Activated T-cell treated with anti-CD3 and anti-CD28 coated beads, Interleukin-2, amount 50 U/mL, for 72 hours (primary cell): ENCODE measurements around the gene SPAG6. TPM values are rescaled to one million over a fixed set of nuclear protein-coding genes. Genes with fewer than 3 reads are reported as not detected.

ENCODE experiments used
- ATAC-seq, 2 donors: fragments of 150-1000 bp; cut with Tn5 transposase; replicated peaks in 1 of 2; 2 replicates each; pipeline ENCODE4 v1.10.0; 2021; ENCODE audit warnings: moderate library complexity in 2 of 2, mild to moderate bottlenecking in 1 of 2
- DNase-seq, 2 donors: peaks; one replicate each; pipeline ENCODE4 v3.0.0; 2021 to 2022; ENCODE audit warnings: mixed read lengths in 1 of 2
- H3K27ac Mint-ChIP-seq: one replicate; pipeline ENCODE4 v1.8.0; 2022; ENCODE audit warnings: mild to moderate bottlenecking, moderate library complexity, mixed read lengths
- H3K27me3 Mint-ChIP-seq: one replicate; pipeline ENCODE4 v1.8.0; 2022; ENCODE audit warnings: low read depth, mixed read lengths
- H3K36me3 Mint-ChIP-seq, 2 donors: one replicate each; pipeline ENCODE4 v1.8.0; 2022; ENCODE audit warnings: mixed read lengths in 2 of 2, mild to moderate bottlenecking in 1 of 2; ENCODE audit not compliant: insufficient read depth in 2 of 2
- H3K4me1 Mint-ChIP-seq: one replicate; pipeline ENCODE4 v1.8.0; 2022; ENCODE audit warnings: low read depth, mixed read lengths
- H3K4me3 Mint-ChIP-seq, 2 donors: one replicate each; pipeline ENCODE4 v1.8.0; 2022; ENCODE audit warnings: mild to moderate bottlenecking in 2 of 2, mixed read lengths in 2 of 2, moderate library complexity in 2 of 2
- H3K9me3 Mint-ChIP-seq, 2 donors: one replicate each; pipeline ENCODE4 v1.8.0; 2022; ENCODE audit warnings: mixed read lengths in 2 of 2
- total RNA-seq, 2 donors: library from RNA; stranded (reverse); gene quantifications; one replicate each; pipeline ENCODE4 v1.2.3, GENCODE V29; 2022

SPAG6 gene
- total RNA-seq, 2 donors from 2014 or later: 0.37 to 0.38 TPM

- Mint-ChIP-seq H3K27ac (peak overlapping the region; percentile 72), H3K27me3 (peaks cover 30% of the 10 kb centered on the region), H3K4me1 (peaks cover 42% of the 10 kb centered on the region), H3K9me3 (no peaks in the 10 kb centered on the region), H3K36me3 (peaks cover 16 to 29% of the 10 kb centered on the region in 2 donors), H3K4me3 (peak overlapping the region; percentile 89 to 94)
- DNase-seq (peak; percentile 80 to 82), ATAC-seq (peak; percentile 55 to 62)
Observed at GRCh38 chr10:22325272-22326144, 19.8 kb upstream of the SPAG6 start.

GRCh38 chr10:22326145-22326702, 19.1 kb upstream of the SPAG6 start:
- H3K4me1 Mint-ChIP-seq: peaks cover 42% of the 10 kb centered on the region
- peak overlapping the region; percentile 54 for H3K27ac Mint-ChIP-seq

GRCh38 chr10:22329150-22329549, 16.1 kb upstream of the SPAG6 start:
- H3K4me3 Mint-ChIP-seq: no peak overlapping the region
- H3K9me3 Mint-ChIP-seq: no peaks in the 10 kb centered on the region
- H3K4me1 Mint-ChIP-seq: peaks cover 38% of the 10 kb centered on the region
- H3K36me3 Mint-ChIP-seq: peaks cover 17 to 32% of the 10 kb centered on the region in 2 donors
- no peak overlapping the region for H3K27ac Mint-ChIP-seq
- DNase-seq (no peak), ATAC-seq (no peak)
- peaks cover 25% of the 10 kb centered on the region for H3K27me3 Mint-ChIP-seq

More at GRCh38 chr10:22326145-22326702, 19.1 kb upstream of the SPAG6 start:
- peaks cover 30% of the 10 kb centered on the region for H3K27me3 Mint-ChIP-seq
- DNase-seq: no peak
- no peaks in the 10 kb centered on the region for H3K9me3 Mint-ChIP-seq
- H3K4me3 Mint-ChIP-seq: peak overlapping the region; percentile 76 to 83
- peaks cover 16 to 29% of the 10 kb centered on the region in 2 donors for H3K36me3 Mint-ChIP-seq
- no peak for ATAC-seq

- Mint-ChIP-seq H3K4me3 (peak overlapping the region in 1 of 2 donors; percentile 95), H3K9me3 (no peaks in the 10 kb centered on the region), H3K27me3 (peaks cover 22% of the 10 kb centered on the region), H3K27ac (peak overlapping the region; percentile 86), H3K36me3 (peaks cover 10 to 24% of the 10 kb centered on the region in 2 donors), H3K4me1 (peaks cover 32% of the 10 kb centered on the region)
- DNase-seq (no peak), ATAC-seq (no peak)
Observed at GRCh38 chr10:22332116-22332692, 13.1 kb upstream of the SPAG6 start.

- ATAC-seq: no peak
- peaks cover 34% of the 10 kb centered on the region for H3K27me3 Mint-ChIP-seq
- no peaks in the 10 kb centered on the region for H3K9me3 Mint-ChIP-seq
- H3K36me3 Mint-ChIP-seq: peaks cover 10 to 18% of the 10 kb centered on the region in 2 donors
- peak overlapping the region; percentile 60 to 95 for H3K4me3 Mint-ChIP-seq
- H3K27ac Mint-ChIP-seq: peak overlapping the region; percentile 86
- peaks cover 39% of the 10 kb centered on the region for H3K4me1 Mint-ChIP-seq
- no peak for DNase-seq
Observed at GRCh38 chr10:22333167-22333974, 11.9 kb upstream of the SPAG6 start.

GRCh38 chr10:22333975-22334282, 11.4 kb upstream of the SPAG6 start:
- peaks cover 10 to 18% of the 10 kb centered on the region in 2 donors for H3K36me3 Mint-ChIP-seq
- H3K27ac Mint-ChIP-seq: peak overlapping the region; percentile 86
- no peaks in the 10 kb centered on the region for H3K9me3 Mint-ChIP-seq
- DNase-seq (no peak), ATAC-seq (no peak)
- H3K4me1 Mint-ChIP-seq: peaks cover 45% of the 10 kb centered on the region
- peaks cover 39% of the 10 kb centered on the region for H3K27me3 Mint-ChIP-seq
- H3K4me3 Mint-ChIP-seq: peak overlapping the region; percentile 60 to 95

- no peak for DNase-seq
- peak overlapping the region; percentile 91 to 95 for H3K4me3 Mint-ChIP-seq
- H3K36me3 Mint-ChIP-seq: peaks cover 8 to 13% of the 10 kb centered on the region in 2 donors
- H3K27me3 Mint-ChIP-seq: peaks cover 46% of the 10 kb centered on the region
- no peak for ATAC-seq
- H3K9me3 Mint-ChIP-seq: no peaks in the 10 kb centered on the region
- no peak overlapping the region for H3K27ac Mint-ChIP-seq
- peaks cover 52% of the 10 kb centered on the region for H3K4me1 Mint-ChIP-seq
Observed at GRCh38 chr10:22334414-22335172, 10.7 kb upstream of the SPAG6 start.

GRCh38 chr10:22335173-22335933, 9.9 kb upstream of the SPAG6 start:
- peak overlapping the region; percentile 91 to 95 for H3K4me3 Mint-ChIP-seq
- ATAC-seq: peak; percentile 76 to 78
- H3K27ac Mint-ChIP-seq: peak overlapping the region; percentile 27
- peaks cover 5 to 8% of the 10 kb centered on the region in 2 donors for H3K36me3 Mint-ChIP-seq
- peaks cover 58% of the 10 kb centered on the region for H3K4me1 Mint-ChIP-seq
- DNase-seq: peak; percentile 77
- H3K27me3 Mint-ChIP-seq: peaks cover 46% of the 10 kb centered on the region
- H3K9me3 Mint-ChIP-seq: no peaks in the 10 kb centered on the region

GRCh38 chr10:22338185-22338900, 7.0 kb upstream of the SPAG6 start:
- peak overlapping the region; percentile 27 to 96 for H3K4me3 Mint-ChIP-seq
- H3K27me3 Mint-ChIP-seq: peaks cover 60% of the 10 kb centered on the region
- H3K9me3 Mint-ChIP-seq: no peaks in the 10 kb centered on the region
- H3K36me3 Mint-ChIP-seq: peaks cover 4 to 7% of the 10 kb centered on the region in 2 donors
- ATAC-seq (no peak), DNase-seq (no peak)
- peaks cover 58% of the 10 kb centered on the region for H3K4me1 Mint-ChIP-seq
- H3K27ac Mint-ChIP-seq: peak overlapping the region; percentile 73

GRCh38 chr10:22338931-22339330, 6.4 kb upstream of the SPAG6 start:
- DNase-seq (no peak), ATAC-seq (no peak)
- Mint-ChIP-seq H3K36me3 (peaks cover 0 to 3% of the 10 kb centered on the region in 2 donors), H3K4me1 (peaks cover 55% of the 10 kb centered on the region), H3K9me3 (no peaks in the 10 kb centered on the region), H3K4me3 (peak overlapping the region; percentile 27 to 96), H3K27me3 (peaks cover 60% of the 10 kb centered on the region), H3K27ac (peak overlapping the region; percentile 97)

- Mint-ChIP-seq H3K4me3 (peak overlapping the region; percentile 85 to 96), H3K36me3 (peaks cover 0 to 4% of the 10 kb centered on the region in 2 donors), H3K27ac (peak overlapping the region; percentile 97), H3K9me3 (no peaks in the 10 kb centered on the region), H3K27me3 (peaks cover 68% of the 10 kb centered on the region), H3K4me1 (peaks cover 63% of the 10 kb centered on the region)
- no peak for DNase-seq
- peak; percentile 2 to 5 for ATAC-seq
Observed at GRCh38 chr10:22339761-22340328, 5.5 kb upstream of the SPAG6 start.
